NCI-H146 treated with DMSO at 0.1 percent for 48 hours (cell line): ENCODE data around the gene IER3.
A peak's percentile ranks its signal among the peaks of the same experiment; 100 is the strongest.
"Not testable (repeated sequence)": the region's sequence is repeated elsewhere in the genome, so short reads cannot be mapped to it uniquely, and the experiment has no call there.

Source experiments
- DNase-seq: peaks from one replicate; lab custom pipeline; 2025; ENCODE audit not compliant: unreplicated experiment; lab: John Stamatoyannopoulos, UW

IER3 gene

DNA sequence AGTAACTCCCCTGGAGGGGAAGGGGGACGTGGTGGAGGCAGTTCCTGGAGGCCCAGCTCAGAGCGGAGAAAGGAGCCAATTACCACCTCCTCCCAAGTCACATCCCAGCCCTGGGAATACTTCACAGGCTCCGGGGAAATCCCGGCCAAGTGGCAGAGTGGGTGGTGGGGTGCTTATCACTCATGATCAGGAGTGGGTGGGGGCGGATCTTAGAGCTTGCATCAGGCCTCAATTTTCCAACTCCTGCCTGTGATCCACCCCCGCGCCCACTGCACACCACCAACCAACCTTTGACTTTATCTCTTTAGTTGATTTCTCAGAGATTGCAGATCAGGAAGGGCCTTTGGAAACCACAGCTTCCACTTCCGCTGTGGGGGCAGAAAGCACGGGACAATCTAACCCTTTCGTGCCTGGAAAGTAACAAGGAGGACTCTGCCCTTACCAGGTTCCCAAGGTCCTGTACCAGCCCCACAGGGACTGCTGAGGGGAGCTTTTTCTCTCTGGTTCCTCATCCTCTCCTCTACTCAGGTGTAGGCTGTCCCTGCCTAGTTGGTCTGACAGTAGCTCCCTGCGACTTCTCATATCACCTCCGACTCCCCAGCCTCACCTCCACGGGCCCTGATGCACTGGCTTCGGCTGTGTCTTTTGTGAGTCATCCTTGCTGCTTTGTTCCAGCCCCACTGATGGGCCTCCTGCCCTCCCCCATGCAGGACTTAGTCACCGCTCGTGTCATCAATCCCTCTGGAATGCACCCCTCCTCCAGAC lies 24.9 kb upstream of the IER3 start:
- DNase-seq, result no peak

DNA sequence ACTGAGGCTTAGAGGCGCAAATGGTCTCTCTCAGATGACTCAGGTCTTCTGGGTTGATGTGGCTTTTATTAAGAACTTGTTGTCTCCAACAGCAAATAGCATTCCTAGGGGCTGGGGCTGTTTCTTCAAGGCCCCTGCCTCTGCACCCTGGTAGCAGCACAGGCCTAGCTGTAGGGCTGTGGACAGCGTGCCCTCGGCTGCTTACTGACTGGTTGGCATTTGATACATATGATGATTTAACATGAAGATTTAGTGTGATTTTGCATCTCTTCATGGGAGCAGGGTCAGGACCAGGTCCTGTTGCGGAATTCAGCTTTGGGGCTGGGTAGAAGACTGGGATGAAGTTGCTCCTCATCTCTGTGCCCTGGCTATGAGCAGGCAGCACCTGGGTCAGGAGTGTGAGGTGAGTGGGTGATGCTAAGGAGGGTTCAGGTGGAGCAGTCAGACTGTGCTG lies 24.3 kb upstream of the IER3 start:
- DNase-seq, result no peak

DNA sequence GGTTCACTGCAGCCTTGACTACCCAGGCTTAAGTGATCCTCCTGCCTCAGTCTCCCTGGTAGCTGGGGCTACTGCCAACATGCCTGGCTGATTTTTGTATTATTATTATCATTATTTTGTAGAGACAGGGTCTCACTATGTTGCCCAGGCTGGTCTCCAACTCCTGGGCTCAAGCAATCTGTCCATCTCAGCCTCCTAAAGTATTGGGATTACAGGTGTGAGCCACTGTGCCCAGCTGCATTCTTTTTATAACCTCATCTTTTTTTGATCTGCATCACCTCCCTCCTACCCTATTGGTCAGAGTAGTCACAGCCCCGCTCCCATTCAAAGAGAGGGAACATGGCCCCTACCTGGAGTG lies 23.6 kb upstream of the IER3 start:
- no peak for DNase-seq

DNA sequence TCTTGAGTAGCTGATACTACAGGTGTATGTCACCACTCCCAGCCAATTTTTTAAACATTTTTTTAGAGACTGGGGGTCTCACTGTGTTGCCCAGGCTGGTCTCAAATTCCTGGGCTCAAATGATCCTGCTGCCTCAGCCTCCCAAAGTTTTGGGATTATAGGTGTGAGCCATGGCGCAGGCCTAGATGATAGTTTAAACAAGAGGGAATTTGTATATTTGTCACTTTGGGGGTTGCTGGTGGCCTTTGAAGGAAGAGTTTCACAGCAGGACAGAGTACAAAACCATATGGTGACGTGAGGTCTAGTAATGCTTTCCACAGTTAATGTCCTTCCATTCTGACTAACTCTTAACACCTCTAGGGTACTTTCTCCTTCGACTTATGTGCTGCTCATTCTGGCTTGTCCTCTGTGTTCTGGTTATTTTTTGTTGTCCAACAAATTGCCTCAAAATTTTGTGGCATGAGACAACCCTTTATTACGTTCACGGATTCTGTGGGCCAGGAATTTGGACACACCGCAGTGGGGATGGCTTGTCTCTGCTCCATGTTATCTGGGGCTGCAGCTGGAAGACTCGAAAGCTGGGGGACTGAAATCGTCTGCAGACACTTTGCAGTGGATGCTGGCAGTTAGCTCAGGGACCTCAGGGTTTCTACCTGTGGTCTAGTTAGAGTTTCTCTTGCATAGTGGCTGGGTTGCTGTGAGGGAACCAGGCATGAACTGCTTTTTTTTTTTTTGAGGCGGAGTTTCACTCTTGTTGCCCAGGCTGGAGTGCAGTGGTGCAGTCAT lies 23.0 kb upstream of the IER3 start:
- no peak for DNase-seq

- DNase-seq, result no peak
These were observed 22.3 kb upstream of the IER3 start for GRCh38 chr6:30766461-30767157.

GRCh38 chr6:30765495-30765894 lies 21.1 kb upstream of the IER3 start:
- not testable (repeated sequence) for DNase-seq

DNA sequence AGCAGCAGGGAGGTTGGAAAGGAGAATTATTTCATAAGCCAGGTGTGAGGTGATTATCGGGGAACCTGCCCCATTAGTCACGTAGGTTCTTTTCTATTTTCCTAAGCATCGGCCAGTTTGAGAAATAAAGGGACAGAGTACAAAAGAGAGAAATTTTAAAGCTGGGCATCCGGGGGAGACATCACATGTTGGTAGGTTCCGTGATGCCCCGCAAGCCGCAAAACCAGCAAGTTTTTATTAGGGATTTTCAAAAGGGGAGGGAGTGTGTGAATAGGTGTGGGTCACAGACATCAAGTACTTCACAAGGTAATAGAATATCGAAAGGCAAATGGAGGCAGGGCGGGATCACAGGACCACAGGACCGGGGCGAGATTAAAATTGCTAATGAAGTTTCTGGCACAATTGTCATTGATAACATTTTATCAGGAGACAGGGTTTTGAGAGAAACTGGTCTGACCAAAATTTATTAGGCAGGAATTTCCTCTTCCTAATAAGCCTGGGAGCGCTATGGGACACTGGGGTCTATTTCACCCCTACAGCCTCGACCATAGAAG lies 20.2 kb upstream of the IER3 start:
- DNase-seq, result not testable (repeated sequence)

GRCh38 chr6:30763618-30764489 lies 19.5 kb upstream of the IER3 start:
- peak; percentile 86 for DNase-seq

DNA sequence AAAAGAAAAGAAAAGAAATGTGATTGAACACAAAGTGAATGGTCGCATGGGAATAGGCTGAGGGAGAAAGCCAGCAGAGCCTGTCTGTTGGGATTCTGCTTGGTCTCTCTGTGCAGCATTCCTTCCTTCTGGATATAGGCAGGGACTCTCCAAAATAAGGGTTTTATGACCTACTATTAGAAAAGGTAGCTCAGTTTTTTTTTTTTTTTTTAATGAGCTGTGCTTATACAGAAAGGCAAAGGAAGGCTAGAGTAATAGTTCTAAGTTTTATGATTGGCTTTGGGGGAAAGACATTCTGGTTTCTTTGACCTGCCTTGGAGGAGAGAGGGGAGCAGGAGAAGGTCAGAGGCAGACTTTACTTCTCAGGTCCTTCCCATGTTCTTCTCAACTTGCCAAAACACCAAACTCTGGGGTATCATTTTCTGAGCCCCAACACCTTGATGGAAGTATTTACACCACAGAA lies 18.8 kb upstream of the IER3 start:
- no peak for DNase-seq

DNA sequence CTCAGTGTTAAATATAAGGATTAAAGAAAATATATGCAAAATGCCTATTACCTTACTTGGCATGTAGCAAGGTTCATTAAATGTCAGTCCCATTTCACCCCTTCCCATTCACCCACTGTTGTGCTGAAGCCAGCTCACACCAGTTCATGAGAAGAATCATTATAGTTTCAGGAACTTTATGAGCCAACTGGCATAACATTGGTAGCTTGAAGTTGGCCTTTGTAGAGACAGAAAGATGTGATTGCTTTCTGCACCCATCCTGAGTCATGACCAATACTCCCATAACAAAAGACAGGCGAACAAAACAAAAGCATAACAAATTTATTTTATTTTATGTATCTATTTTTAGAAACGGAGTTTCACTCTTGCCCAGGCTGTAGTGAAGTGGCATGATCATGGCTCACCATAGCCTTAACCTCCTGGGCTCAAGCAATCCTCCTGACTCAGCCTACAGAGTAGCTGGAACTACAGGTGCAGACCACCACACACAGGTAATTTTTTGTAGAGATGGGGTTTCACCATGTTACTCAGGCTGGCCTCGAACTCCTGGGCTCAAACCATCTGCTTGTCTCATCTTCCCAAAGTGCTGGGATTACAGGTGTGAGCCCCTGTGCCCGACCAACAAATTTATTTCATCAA lies 17.6 kb upstream of the IER3 start:
- DNase-seq, result no peak

- no peak for DNase-seq
These were observed 16.2 kb upstream of the IER3 start for GRCh38 chr6:30760549-30760948.

DNA sequence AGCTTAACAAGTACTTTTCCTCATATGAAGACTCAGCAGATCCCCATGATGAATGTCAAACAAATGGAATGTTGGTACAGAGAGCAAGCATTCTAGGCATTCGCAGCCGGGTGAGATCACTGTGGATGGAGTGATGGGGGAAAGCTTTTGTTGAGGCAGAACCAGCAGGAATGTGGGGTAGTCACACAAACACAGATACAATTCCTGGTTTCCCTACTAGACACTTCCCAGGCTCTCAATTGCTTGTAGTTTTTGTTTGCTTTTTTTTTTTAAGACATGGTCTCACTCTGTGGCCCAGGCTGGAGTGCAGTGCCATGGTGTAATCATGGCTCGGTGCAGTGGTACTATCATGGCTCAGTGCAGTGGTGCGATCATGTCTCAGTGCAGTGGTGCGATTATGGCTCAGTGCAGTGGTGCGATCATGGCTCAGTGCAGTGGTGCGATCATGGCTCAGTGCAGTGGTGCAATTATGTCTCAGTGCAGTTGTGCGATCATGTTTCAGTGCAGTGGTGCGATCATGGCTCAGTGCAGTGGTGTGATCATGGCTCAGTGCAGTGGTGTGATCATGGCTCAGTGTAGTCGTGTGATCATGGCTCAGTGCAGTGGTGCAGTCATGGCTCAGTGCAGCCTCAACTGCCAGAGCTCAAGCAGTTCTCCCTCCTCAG lies 15.4 kb upstream of the IER3 start:
- DNase-seq, result no peak

DNA sequence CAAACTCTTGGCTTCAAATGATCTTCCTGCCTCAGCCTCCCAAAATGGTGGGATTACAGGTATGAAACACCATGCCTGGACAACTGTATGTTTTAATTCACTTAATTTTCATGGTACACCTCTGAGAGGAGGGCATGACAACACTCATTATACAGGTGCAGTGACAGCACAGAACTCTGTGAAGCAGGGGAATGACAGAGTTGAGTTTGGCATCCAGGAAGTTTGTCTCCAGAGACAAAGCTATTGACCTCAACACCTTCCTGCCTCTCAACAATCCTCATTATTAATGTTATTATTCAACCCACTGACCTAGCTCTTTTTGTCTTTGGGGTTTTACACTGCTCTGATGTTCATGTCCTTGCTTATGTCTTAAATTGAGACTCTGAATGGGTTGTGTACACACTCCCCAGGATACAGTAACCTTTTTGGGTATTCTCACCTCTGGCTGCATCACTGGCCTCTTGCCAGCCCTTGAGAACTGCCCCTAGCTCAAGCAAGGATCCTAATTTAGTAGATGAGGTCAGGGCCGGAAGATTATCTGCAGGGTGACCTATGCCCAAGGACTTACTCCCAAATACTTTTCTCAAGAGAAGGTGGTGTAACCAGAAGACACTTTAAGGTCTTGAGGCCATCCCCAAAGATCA lies 13.0 kb upstream of the IER3 start:
- DNase-seq, result no peak

GRCh38 chr6:30756405-30757003 lies 12.2 kb upstream of the IER3 start:
- DNase-seq, result not testable (repeated sequence)

GRCh38 chr6:30754631-30755030 lies 10.3 kb upstream of the IER3 start:
- DNase-seq, result no peak

DNA sequence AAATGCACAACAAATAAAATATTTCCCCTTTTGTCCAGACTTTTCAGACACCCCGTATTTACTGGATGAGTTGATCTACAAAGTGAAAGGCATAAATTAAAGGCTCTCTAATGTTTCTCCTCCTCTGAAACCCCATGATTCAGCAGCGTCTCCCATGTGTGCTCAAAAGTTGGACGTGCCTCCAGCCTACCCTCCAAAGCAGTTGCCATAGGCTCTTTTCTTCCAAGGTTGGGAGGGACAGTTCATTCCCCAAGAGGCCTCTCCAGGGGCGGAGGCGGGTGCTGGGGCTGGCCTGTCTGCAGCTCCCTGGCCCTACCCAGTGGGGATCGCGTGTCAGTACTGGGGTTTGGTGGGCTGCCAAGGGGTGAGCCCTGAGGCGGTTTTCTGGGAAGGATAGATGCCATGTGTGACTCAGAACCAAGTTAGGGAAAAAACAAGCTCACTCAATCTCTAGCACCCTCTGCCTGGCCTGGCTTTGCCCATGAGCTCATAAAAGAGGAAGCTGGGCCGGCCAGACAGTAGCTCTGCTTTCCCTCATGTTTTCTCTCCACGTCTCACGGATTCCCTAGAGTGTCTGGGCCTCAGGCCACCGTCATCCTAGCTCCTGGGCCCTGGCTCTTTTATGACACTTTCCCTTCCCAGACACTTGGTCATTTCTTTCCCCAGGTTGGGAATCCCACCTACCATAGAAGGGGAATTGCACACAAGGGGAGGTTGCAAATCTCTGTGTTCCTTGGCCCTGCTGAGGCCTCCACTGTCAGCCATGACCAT lies 8.0 kb upstream of the IER3 start:
- DNase-seq, result no peak

DNA sequence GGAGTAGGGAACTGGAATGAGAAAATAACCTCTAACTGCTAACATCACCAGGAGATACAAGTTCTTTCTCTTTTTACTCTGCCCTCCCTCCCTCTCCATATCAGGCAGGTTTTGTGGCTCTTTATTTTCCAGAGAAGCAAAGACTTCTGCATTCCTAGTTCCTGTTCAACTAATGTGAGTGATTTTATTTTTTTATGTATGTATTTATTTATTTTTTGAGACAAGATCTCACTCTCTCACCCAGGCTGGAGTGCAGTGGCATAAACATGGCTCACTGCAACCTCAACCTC lies 6.0 kb upstream of the IER3 start:
- DNase-seq, result no peak
